ENCODE results near the gene UBE2I.
"Not testable (repeated sequence)": the region's sequence is repeated elsewhere in the genome, so short reads cannot be mapped to it uniquely, and the experiment has no call there.

- not testable (repeated sequence) for TF ChIP-seq CTCF, POLR2A (IDR thresholded peaks at IDR 0.05)
These were observed 18.7 kb downstream of the UBE2I start for GRCh38 chr16:1328136-1328535.
